Hepatocyte (in vitro differentiated cells): ENCODE data around the gene PBX3. TPM values are rescaled to one million over a fixed set of nuclear protein-coding genes. Genes with fewer than 3 reads are reported as not detected.

Experiments
- DNase-seq: peaks from one replicate; pipeline ENCODE4 v3.0.0-alpha.2; 2016; ENCODE audit warnings: low spot score
- H2AFZ ChIP-seq: fragments of 200-600 bp; sonication (generic); 2 replicates; pipeline ENCODE4 v1.6.0; 2016; ENCODE audit warnings: antibody characterized with exemption, mild to moderate bottlenecking
- H3K27ac ChIP-seq: fragments of 200-600 bp; sonication (generic); 2 replicates; pipeline ENCODE4 v1.5.1; 2016; ENCODE audit warnings: mild to moderate bottlenecking
- H3K27me3 ChIP-seq: fragments of 200-600 bp; sonication (generic); 2 replicates; pipeline ENCODE4 v1.6.1; 2016
- H3K36me3 ChIP-seq: fragments of 200-600 bp; sonication (generic); replicated peaks from 2 replicates; pipeline ENCODE4 v1.5.1; 2016; ENCODE audit warnings: low read depth; ENCODE audit not compliant: insufficient read depth
- H3K4me1 ChIP-seq: fragments of 200-600 bp; sonication (generic); 2 replicates; pipeline ENCODE4 v1.5.1; 2016; ENCODE audit warnings: mild to moderate bottlenecking, moderate library complexity; ENCODE audit not compliant: insufficient read depth
- H3K4me2 ChIP-seq: fragments of 200-600 bp; sonication (generic); 2 replicates; pipeline ENCODE4 v1.6.0; 2016
- H3K4me3 ChIP-seq: fragments of 200-600 bp; sonication (generic); 2 replicates; pipeline ENCODE4 v1.5.1; 2016; ENCODE audit warnings: mild to moderate bottlenecking
- H3K79me2 ChIP-seq: fragments of 200-600 bp; sonication (generic); 2 replicates; pipeline ENCODE4 v1.6.0; 2017; ENCODE audit warnings: mild to moderate bottlenecking
- H3K9me2 ChIP-seq: fragments of 200-600 bp; sonication (generic); replicated peaks from 2 replicates; pipeline ENCODE4 v1.6.0; 2017; ENCODE audit warnings: mild to moderate bottlenecking; ENCODE audit not compliant: insufficient read depth
- H3K9me3 ChIP-seq: fragments of 200-600 bp; sonication (generic); 2 replicates; pipeline ENCODE4 v1.5.1; 2016; ENCODE audit warnings: low read depth, mild to moderate bottlenecking
- H4K20me1 ChIP-seq: fragments of 200-600 bp; sonication (generic); 2 replicates; pipeline ENCODE4 v1.6.0; 2016; ENCODE audit warnings: mild to moderate bottlenecking; ENCODE audit not compliant: insufficient read depth, poor library complexity, severe bottlenecking
- CTCF ChIP-seq: fragments of 200-600 bp; sonication (generic); IDR thresholded peaks from 2 replicates; pipeline ENCODE4 v1.5.1; 2016; ENCODE audit warnings: antibody characterized with exemption, mild to moderate bottlenecking; ENCODE audit not compliant: poor library complexity
- EZH2 ChIP-seq: fragments of 200-600 bp; sonication (generic); IDR thresholded peaks from 2 replicates; pipeline ENCODE4 v1.6.1; 2016; ENCODE audit warnings: antibody characterized with exemption, mild to moderate bottlenecking, borderline replicate concordance
- EZH2phosphoT487 ChIP-seq: fragments of 200-600 bp; sonication (generic); IDR thresholded peaks from one replicate; pipeline ENCODE4 v1.6.1; 2018; ENCODE audit warnings: antibody characterized with exemption, mild to moderate bottlenecking, low read depth, moderate library complexity; ENCODE audit not compliant: unreplicated experiment, severe bottlenecking
- WGBS: methylation state at CpG from one replicate; pipeline ENCODE4 v1.1.6; 2016; ENCODE audit warnings: low lambda C conversion rate; ENCODE audit errors: missing lambda C conversion rate; 5-methylcytosine and 5-hydroxymethylcytosine counted together
- polyA plus RNA-seq: library from polyadenylated mRNA; unstranded; fragments of >200 nt; fragmentation: Nextera tagmentation; extraction: Ambion mirVana; gene quantifications from 2 replicates; pipeline ENCODE4 v1.2.1, GENCODE V29; 2016
- total RNA-seq: library from RNA; depleted of rRNA; stranded (reverse); fragments of >200 nt; gene quantifications from 2 replicates; pipeline ENCODE4 v1.2.3, GENCODE V29; 2014

Gene PBX3
- total and polyA plus RNA-seq, 2 experiments from 2014 or later, result 15.9 to 23.3 TPM

DNA sequence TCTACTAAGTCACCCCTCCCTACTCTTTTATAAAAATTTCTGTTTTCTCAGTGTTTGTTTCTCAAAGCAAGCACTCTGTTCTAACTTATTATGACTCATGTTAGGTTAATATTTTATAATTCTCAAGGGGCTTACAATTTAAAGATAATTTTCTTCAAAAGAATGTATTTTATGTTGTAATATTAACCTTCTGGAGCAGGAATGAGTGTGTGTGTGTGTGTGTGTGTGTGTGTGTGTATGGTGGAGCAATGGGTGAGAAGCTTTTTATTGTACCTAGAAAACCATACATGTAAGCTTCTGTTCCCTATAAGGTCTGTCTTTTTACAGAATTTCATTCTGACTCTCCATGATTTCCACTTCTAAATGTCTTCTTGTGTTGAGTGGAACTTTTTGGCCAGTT lies 63.0 kb downstream of the PBX3 start:
- DNase-seq, result no peak
- Histone ChIP-seq H3K4me3 (no peak overlapping the region), H3K79me2 (no peaks in the 10 kb centered on the region), H3K27ac (no peak overlapping the region), H3K9me2 (no peaks in the 10 kb centered on the region), H2AFZ (no peak overlapping the region), H3K9me3 (no peaks in the 10 kb centered on the region), H3K27me3 (no peaks in the 10 kb centered on the region), H3K36me3 (no peaks in the 10 kb centered on the region), H3K4me1 (no peaks in the 10 kb centered on the region), H4K20me1 (no peaks in the 10 kb centered on the region), H3K4me2 (no peak overlapping the region)
- TF ChIP-seq CTCF (no peak), EZH2phosphoT487 (no peak), EZH2 (no peak)

- H3K27ac ChIP-seq, result no peak overlapping the region
- H3K4me1 ChIP-seq, result no peaks in the 10 kb centered on the region
- no peaks in the 10 kb centered on the region for H3K9me3 ChIP-seq
- H3K27me3 ChIP-seq, result no peaks in the 10 kb centered on the region
- no peak overlapping the region for H3K4me3 ChIP-seq
- H2AFZ ChIP-seq, result no peak overlapping the region
- 92% methylated on average over 3 of the region's 3 CpGs for WGBS
- TF ChIP-seq EZH2 (no peak), EZH2phosphoT487 (no peak), CTCF (no peak)
- no peaks in the 10 kb centered on the region for H3K9me2 ChIP-seq
- H3K79me2 ChIP-seq, result no peaks in the 10 kb centered on the region
- no peaks in the 10 kb centered on the region for H3K36me3 ChIP-seq
- no peak for DNase-seq
- H4K20me1 ChIP-seq, result no peaks in the 10 kb centered on the region
- H3K4me2 ChIP-seq, result no peak overlapping the region
Observed at GRCh38 chr9:125811002-125811401, 63.8 kb downstream of the PBX3 start.

DNA sequence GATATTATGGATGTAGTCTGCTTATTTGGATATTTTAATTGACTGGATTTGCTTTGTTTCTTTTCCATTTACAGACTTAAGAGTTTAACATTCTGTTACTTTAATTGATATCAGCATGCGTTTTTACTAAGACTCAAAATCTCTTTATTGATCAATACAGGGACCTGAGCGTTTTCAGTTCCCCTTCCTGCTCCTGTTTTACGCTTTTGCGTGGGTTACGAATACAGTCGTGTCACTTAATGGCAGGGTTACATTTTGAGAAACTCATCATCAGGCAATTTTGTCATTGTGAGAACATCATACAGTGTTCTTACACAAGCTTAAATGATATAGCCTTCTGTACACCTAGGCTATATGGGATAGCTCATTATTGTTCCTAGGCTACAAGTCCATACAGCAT lies 65.2 kb downstream of the PBX3 start:
- H3K27ac ChIP-seq, result no peak overlapping the region
- H3K4me2 ChIP-seq, result no peak overlapping the region
- H3K79me2 ChIP-seq, result no peaks in the 10 kb centered on the region
- H3K9me3 ChIP-seq, result no peaks in the 10 kb centered on the region
- H3K9me2 ChIP-seq, result no peaks in the 10 kb centered on the region
- 97% methylated on average over 6 of the region's 6 CpGs for WGBS
- no peak overlapping the region for H3K4me3 ChIP-seq
- no peaks in the 10 kb centered on the region for H3K4me1 ChIP-seq
- no peaks in the 10 kb centered on the region for H3K36me3 ChIP-seq
- no peak for DNase-seq
- no peaks in the 10 kb centered on the region for H3K27me3 ChIP-seq
- TF ChIP-seq EZH2 (no peak), CTCF (no peak), EZH2phosphoT487 (no peak)
- no peak overlapping the region for H2AFZ ChIP-seq
- no peaks in the 10 kb centered on the region for H4K20me1 ChIP-seq

- WGBS, result 82% methylated on average over 1 of the region's 1 CpG
- no peak for DNase-seq
- Histone ChIP-seq H3K9me3 (no peaks in the 10 kb centered on the region), H2AFZ (no peak overlapping the region), H3K27ac (no peak overlapping the region), H4K20me1 (no peaks in the 10 kb centered on the region), H3K4me3 (no peak overlapping the region), H3K9me2 (no peaks in the 10 kb centered on the region), H3K36me3 (no peaks in the 10 kb centered on the region), H3K4me2 (no peak overlapping the region), H3K4me1 (no peaks in the 10 kb centered on the region), H3K27me3 (no peaks in the 10 kb centered on the region), H3K79me2 (no peaks in the 10 kb centered on the region)
- TF ChIP-seq CTCF (no peak), EZH2phosphoT487 (no peak), EZH2 (no peak)
Observed at GRCh38 chr9:125815568-125815967, 68.4 kb downstream of the PBX3 start.
